ENCODE measurements around the gene SHTN1.

DNA sequence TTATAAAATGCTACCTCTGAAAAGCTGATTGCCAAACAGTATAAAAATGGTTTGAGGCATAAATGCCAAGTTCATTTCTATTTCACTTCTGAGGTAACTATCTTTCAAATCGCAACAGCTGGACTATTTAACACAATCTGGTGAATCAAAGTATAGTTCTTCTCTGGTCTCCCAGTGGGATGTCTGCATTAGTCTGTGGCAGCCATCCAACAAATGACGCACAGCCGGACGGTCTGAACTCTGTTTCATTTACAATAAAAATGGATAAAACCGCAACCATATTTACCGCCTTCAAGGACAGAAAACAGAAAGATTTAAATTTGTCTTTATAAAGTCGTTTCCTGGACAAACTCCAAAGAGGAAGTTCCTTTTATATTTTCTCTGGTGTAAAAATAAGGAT is 113.8 kb downstream of the SHTN1 start:
- TF ChIP-seq POLR2A (IDR thresholded peaks at IDR 0.05), result no peak
- TF ChIP-seq, protein P1, sequence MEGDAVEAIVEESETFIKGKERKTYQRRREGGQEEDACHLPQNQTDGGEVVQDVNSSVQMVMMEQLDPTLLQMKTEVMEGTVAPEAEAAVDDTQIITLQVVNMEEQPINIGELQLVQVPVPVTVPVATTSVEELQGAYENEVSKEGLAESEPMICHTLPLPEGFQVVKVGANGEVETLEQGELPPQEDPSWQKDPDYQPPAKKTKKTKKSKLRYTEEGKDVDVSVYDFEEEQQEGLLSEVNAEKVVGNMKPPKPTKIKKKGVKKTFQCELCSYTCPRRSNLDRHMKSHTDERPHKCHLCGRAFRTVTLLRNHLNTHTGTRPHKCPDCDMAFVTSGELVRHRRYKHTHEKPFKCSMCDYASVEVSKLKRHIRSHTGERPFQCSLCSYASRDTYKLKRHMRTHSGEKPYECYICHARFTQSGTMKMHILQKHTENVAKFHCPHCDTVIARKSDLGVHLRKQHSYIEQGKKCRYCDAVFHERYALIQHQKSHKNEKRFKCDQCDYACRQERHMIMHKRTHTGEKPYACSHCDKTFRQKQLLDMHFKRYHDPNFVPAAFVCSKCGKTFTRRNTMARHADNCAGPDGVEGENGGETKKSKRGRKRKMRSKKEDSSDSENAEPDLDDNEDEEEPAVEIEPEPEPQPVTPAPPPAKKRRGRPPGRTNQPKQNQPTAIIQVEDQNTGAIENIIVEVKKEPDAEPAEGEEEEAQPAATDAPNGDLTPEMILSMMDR (IDR thresholded peaks at IDR 0.05), result no peak
